A673 (cell line): Measurements from ENCODE around the gene SRD5A1.

Experiments used
- EZH2 ChIP-seq: fragments of 200-600 bp; sonication (generic); IDR thresholded peaks from 2 replicates; pipeline ENCODE4 v1.6.1; 2017; ENCODE audit warnings: borderline replicate concordance, low read depth, mild to moderate bottlenecking, mixed read lengths, antibody characterized with exemption, low read length; ENCODE audit not compliant: poor library complexity, severe bottlenecking
- TF ChIP-seq, protein P1 (sequence below): fragments of 300-800, 200-600 bp; sonication (generic); conservative IDR thresholded peaks from 2 replicates; pipeline ENCODE4 v1.5.1; 2017; ENCODE audit warnings: low read depth, mild to moderate bottlenecking, antibody characterized with exemption, low read length, moderate library complexity, mixed read lengths

DNA sequence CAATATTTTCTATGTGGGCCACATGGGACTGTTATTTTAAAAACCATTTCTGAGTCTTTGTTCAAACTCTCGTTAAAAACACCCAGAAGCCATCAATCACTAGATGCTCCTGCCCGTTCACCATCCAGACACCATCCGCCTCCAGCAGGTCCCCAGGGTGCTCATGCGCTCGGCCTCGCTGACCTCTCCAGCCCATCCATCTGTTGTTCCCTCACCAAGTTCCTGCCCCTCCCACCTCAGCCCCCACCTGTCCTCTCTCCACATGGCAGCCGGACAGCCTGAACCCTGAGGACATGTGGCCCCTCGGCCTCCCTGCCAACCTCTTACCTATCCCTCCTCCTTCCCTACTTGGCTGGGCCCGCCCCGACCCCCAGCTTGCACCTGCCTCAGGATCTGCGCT lies 32.0 kb upstream of the SRD5A1 start:
- TF ChIP-seq, protein P1, sequence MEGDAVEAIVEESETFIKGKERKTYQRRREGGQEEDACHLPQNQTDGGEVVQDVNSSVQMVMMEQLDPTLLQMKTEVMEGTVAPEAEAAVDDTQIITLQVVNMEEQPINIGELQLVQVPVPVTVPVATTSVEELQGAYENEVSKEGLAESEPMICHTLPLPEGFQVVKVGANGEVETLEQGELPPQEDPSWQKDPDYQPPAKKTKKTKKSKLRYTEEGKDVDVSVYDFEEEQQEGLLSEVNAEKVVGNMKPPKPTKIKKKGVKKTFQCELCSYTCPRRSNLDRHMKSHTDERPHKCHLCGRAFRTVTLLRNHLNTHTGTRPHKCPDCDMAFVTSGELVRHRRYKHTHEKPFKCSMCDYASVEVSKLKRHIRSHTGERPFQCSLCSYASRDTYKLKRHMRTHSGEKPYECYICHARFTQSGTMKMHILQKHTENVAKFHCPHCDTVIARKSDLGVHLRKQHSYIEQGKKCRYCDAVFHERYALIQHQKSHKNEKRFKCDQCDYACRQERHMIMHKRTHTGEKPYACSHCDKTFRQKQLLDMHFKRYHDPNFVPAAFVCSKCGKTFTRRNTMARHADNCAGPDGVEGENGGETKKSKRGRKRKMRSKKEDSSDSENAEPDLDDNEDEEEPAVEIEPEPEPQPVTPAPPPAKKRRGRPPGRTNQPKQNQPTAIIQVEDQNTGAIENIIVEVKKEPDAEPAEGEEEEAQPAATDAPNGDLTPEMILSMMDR: no peak
- TF ChIP-seq EZH2: no peak
